Suppressor macrophage treated with lipopolysaccharide for 4 hours (primary cell): ENCODE measurements around the gene GPR171.
A peak's percentile ranks its signal among the peaks of the same experiment; 100 is the strongest.

Experiments
- DNase-seq: peaks from one replicate; pipeline ENCODE4 v3.0.0-alpha.2; 2020

Gene GPR171

GRCh38 chr3:151174351-151174750 is 28.7 kb downstream of the GPR171 start:
- peak; percentile 25 for DNase-seq

DNA sequence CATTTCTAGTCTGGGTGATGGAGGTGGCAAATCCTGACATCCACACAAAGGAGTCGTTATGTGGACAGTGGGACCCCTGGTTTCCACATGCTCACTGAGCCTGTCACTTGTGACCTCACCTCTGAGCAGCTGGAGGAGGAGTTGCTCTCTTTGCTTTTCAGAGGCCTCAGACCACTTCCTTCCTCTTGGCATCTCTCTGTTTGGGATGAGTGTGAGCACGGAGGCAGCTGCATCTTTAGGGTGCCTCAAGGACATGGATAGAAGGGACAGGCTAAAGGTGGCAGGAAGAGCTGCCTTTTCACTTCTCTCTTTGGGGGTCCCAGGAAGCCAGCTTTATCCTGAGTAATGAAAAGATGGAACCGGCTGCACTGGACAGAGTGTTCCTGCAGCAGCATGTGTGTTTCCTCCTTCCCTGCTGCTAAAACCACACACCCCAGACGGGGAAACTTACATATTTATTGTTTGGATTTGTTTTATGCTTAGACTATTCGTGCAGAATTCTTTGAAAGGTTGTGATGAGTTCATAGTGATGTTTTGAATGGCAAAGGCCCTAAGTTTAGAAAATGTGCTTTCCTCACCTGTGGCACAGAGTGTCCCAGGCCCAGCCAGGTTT is 31.8 kb downstream of the GPR171 start:
- peak; percentile 62 for DNase-seq

DNA sequence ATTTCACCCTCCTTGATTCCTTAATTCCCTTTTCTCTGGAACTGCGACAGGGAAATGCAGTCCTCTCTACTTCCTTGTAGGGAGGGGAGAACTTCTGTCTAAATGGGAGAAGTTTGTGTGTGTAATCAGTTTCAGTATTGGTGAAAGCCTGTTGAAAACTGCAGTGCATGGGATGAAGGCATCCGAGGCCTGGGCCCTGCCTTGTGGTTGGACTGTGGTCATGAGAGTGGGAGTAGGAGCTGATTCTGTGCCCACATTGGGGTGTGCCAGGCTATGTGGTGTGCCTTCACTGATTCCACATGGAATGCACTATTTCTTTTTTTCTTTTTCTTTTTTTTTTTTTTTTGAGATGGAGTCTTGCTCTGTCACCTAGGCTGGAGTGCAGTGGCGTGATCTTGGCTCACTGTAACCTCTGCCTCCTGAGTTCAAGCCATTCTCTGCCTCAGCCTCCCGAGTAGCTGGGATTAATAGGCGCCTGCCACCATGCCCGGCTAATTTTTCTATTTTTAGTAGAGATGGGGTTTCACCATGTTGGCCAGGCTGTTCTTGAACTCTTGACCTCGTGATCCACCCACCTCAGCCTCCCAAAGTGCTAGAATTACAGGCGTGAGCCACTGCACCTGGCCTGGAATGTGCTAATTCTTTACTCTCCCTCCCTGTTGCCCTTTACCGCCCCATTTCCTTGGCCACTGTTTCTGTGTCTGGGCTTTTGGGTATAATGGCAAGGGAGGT is 32.9 kb downstream of the GPR171 start:
- DNase-seq: peak; percentile 94

DNA sequence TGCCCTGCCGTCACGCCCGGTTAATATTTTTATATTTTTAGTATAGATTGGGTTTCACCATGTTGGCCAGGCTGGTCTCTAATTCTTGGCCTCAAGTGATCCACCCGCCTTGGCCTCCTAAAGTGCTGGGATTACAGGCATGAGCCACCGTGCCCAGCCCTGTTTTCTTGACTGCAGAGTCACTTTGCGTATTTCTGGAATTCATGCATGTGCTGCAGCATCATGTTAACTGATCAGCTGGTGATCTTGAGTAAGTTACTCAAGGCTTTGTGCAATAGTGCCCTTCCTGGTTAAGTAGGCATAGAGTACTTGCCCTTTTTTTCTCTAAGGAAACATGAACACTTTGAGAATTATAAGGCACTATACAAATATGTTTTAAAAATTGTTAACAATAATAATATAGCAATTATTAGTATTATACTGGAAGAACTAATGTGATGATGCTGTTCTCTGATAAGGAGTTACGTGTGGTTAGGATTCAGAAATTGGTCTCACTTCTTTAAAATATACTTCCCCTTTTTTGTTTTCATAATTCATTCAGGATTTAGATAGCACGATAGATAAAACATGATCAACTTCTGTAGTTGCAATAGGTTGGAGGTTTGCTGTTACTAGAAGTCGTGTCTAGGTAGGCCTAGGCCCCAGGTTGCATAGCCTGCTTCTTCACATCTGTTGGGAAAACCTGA is 33.6 kb downstream of the GPR171 start:
- DNase-seq: peak; percentile 89

DNA sequence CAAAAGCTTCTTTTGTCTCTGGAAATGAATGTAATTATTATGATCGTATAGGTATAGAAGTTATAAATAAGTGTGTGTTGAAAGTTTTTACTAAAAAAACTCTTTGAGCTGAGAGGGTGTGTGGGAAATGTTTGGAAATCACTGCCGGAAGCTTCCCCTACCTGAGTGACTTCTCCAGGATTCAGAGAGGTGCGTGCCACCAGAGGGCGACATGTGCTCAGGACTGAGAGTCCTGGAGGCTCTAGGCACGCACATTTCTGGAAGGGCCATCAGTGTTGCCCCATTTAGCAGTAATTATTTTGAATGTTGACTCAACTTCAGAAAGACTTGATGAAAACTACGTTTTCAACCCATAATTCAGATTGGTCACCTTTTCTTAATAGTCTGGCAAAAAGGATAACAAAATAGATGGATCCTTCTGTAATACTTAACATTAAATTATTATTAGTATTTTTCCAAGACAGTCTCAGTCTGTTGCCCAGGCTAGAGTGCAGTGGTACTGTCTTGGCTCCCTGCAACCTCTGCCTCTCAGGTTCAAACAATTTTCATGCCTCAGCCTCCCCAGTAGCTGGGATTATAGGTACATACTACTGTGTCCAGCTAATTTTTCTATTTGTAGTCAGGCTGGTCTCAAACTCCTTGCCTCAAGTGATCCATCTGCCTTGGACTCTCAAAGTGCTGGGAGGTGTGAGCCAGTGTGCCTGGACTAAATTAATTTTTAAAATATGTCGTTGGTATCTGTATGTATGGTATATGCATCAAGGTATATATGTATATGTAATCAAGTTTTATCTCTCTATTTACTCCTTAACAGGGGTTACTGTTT is 34.5 kb downstream of the GPR171 start:
- peak; percentile 79 for DNase-seq

DNA sequence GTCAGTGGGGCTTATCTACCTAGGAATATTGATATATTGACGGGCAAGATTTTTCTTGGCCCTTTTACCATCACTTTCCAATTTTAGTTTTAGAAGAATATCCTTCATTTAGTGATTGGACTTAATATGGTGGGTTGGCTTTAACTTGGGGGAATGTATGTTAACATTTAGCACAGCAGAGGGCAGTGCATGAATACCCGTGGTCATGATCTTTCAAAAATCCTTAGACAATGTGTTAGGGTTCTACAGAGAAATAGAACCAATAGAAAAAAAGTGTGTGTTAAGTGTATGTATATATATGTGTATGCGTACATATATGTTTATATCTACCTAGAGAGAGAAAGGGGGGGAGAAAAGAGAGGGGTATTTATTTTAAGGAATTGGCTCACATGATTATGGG is 36.9 kb downstream of the GPR171 start:
- no peak for DNase-seq

- no peak for DNase-seq
Observed at GRCh38 chr3:151165226-151165625, 37.8 kb downstream of the GPR171 start.

DNA sequence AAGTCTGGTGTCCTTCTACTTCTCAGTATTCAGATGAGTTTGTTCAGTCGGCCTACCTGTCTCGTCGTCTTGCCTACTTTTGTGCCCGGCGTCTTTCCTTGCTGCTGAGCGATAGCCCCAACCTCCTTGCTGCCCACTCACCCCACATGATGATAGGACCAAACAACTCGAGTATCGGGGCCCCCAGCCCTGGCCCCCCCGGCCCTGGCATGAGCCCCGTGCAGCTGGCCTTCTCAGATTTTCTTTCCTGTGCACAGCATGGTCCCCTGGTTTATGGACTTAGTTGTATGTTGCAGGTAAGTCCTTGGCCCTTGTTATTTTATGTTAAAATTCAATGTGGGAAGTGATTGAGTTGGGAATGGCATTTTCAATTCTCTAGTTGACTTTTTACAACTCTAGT is 43.2 kb downstream of the GPR171 start:
- no peak for DNase-seq

DNA sequence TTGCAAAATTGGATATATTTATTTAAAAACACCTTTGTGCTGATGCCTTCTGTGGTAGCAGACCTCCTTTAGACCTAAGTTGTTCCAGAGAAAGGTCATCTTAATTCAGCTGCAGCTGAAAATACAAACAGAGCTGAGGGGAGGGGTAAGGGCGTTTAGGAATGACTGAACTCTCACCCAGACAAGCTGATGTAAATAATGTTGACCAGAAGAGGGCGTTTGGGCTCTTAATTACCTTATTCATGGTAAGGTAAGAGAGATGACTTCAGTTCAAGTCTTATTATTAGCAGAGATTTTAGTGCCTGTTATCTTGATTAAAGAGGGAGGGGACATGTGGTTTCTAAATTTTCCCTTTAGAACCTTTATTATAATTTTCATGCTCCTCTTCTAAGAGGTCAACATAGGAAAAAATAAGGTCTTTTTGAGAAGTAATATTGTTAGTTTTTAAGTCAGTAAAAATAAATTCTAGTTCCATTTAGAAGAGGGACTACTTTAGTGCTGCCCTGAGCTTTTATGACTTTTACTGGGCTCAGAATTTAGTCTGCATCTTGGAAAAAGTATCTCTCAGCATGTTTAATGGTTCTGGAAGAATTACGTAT is 46.3 kb downstream of the GPR171 start:
- DNase-seq: peak; percentile 70

DNA sequence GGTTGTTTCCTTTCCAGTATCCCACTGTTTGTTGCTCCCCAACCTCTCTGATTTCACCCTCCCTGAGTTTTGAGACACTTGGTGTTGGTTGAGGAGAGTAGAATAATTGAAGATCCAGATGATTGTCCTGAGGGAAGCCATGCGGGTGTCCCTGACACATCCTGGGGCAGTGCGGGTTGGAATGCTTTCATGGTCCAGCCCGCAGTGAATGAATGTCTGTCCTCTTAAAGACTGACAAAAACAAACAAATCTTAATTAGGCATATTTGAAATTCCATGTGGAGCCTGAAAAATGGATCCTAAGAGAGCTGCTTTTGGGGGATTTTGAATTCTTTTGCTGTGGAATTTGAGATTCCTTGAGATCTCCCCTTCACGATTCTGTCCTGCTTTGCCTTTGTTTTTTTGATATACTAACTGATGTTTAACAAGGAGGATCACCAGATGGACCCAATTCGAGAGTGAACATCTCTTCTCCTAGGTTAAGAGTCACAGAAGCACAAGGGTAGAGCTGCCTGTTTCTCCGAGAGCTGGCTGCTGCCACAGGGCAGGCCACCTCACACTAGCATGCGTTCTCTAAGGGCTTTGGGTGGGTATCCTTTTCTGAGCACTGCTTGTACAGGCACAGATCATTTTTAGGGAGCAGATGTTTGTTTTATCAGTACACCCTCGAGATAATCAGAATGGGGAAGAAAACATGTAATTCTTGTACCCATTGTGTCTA is 47.4 kb downstream of the GPR171 start:
- DNase-seq: no peak

DNA sequence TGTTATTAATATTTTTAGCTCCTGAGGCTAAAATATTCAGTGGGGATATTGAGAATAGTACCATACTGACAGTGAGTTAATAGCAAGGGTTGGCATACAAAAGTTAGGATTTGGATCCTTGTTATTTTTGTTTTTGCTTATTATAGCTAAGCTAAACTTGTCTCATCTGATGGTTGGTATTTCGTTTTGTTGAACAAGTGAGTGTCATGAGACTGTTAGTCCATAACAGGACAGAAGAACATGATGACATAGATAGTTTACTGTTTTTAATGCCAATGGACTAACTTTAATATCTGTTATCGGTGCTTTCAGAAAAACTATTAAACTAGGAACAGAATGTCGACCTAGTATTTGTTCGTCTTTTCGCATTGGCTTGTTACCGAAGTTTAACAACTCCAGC is 48.5 kb downstream of the GPR171 start:
- no peak for DNase-seq

- DNase-seq: no peak
Observed at GRCh38 chr3:151152455-151153079, 50.4 kb downstream of the GPR171 start.
